ENCODE measurements around the gene CYP2S1. TPM values are rescaled to one million over a fixed set of nuclear protein-coding genes. Genes with fewer than 3 reads are reported as not detected.

CYP2S1 gene
- total RNA-seq, 1 donor from 2014 or later: 11.0 TPM

GRCh38 chr19:41189425-41190065, 3.5 kb upstream of the CYP2S1 start:
- Histone ChIP-seq H3K36me3 (no peaks in the 10 kb centered on the region), H3K9me3 (no peaks in the 10 kb centered on the region), H3K27ac (no peak overlapping the region), H3K4me3 (no peak overlapping the region), H3K4me1 (peaks cover 20% of the 10 kb centered on the region), H3K27me3 (ENCODE audit: low read depth) (peaks cover 12% of the 10 kb centered on the region)
- intact Hi-C loops (cut with DNase I): no loop called here
- no peak for TF ChIP-seq CTCF (IDR thresholded peaks at IDR 0.05)
- ATAC-seq (no peak), DNase-seq (no peak)

- Histone ChIP-seq H3K27me3 (ENCODE audit: low read depth) (peaks cover 12% of the 10 kb centered on the region), H3K9me3 (no peaks in the 10 kb centered on the region), H3K4me3 (peak overlapping the region; percentile 51), H3K4me1 (peaks cover 20% of the 10 kb centered on the region), H3K36me3 (no peaks in the 10 kb centered on the region), H3K27ac (no peak overlapping the region)
- ATAC-seq (peak; percentile 8 to 29), DNase-seq (no peak)
- no peak for TF ChIP-seq CTCF (IDR thresholded peaks at IDR 0.05)
- intact Hi-C loops (cut with DNase I): no loop called here
Measured at GRCh38 chr19:41193430-41194156, 574 bp downstream of the CYP2S1 start.

GRCh38 chr19:41194157-41194552, 1.1 kb downstream of the CYP2S1 start:
- ATAC-seq (peak in 1 of 2 donors; percentile 14), DNase-seq (no peak)
- no peak for TF ChIP-seq CTCF (IDR thresholded peaks at IDR 0.05)
- H3K36me3 ChIP-seq: no peaks in the 10 kb centered on the region
- peaks cover 20% of the 10 kb centered on the region for H3K4me1 ChIP-seq
- H3K4me3 ChIP-seq: no peak overlapping the region
- H3K27me3 ChIP-seq (ENCODE audit: low read depth): peaks cover 12% of the 10 kb centered on the region
- no peaks in the 10 kb centered on the region for H3K9me3 ChIP-seq
- H3K27ac ChIP-seq: no peak overlapping the region
- intact Hi-C loops (cut with DNase I): no loop called here

- Histone ChIP-seq H3K27ac (no peak overlapping the region), H3K4me1 (peaks cover 20% of the 10 kb centered on the region), H3K27me3 (ENCODE audit: low read depth) (peaks cover 12% of the 10 kb centered on the region), H3K9me3 (no peaks in the 10 kb centered on the region), H3K36me3 (no peaks in the 10 kb centered on the region), H3K4me3 (no peak overlapping the region)
- no peak for TF ChIP-seq CTCF (IDR thresholded peaks at IDR 0.05)
- ATAC-seq (peak in 1 of 2 donors; percentile 32), DNase-seq (no peak)
- intact Hi-C loops (cut with DNase I): no loop called here
Measured at GRCh38 chr19:41195675-41196497, 2.9 kb downstream of the CYP2S1 start.

GRCh38 chr19:41198559-41198958, 5.5 kb downstream of the CYP2S1 start:
- DNase-seq (no peak), ATAC-seq (no peak)
- H3K4me1 ChIP-seq: peaks cover 6% of the 10 kb centered on the region
- no peaks in the 10 kb centered on the region for H3K36me3 ChIP-seq
- no peak overlapping the region for H3K27ac ChIP-seq
- no peak for TF ChIP-seq CTCF (IDR thresholded peaks at IDR 0.05)
- H3K9me3 ChIP-seq: no peaks in the 10 kb centered on the region
- no peak overlapping the region for H3K4me3 ChIP-seq
- intact Hi-C loops (cut with DNase I): no loop called here
- H3K27me3 ChIP-seq (ENCODE audit: low read depth): no peaks in the 10 kb centered on the region

Measured in lower lobe of right lung (tissue), 2 donors.